GM21515 (cell line): ENCODE data around the gene KPNA6.
"Not testable (repeated sequence)": the region's sequence is repeated elsewhere in the genome, so short reads cannot be mapped to it uniquely, and the experiment has no call there.

Experiments
- ATAC-seq: cut with Tn5 transposase; IDR thresholded peaks from one replicate; pipeline ENCODE4 v1.9.1; 2021; ENCODE audit not compliant: unreplicated experiment

The KPNA6 gene

DNA sequence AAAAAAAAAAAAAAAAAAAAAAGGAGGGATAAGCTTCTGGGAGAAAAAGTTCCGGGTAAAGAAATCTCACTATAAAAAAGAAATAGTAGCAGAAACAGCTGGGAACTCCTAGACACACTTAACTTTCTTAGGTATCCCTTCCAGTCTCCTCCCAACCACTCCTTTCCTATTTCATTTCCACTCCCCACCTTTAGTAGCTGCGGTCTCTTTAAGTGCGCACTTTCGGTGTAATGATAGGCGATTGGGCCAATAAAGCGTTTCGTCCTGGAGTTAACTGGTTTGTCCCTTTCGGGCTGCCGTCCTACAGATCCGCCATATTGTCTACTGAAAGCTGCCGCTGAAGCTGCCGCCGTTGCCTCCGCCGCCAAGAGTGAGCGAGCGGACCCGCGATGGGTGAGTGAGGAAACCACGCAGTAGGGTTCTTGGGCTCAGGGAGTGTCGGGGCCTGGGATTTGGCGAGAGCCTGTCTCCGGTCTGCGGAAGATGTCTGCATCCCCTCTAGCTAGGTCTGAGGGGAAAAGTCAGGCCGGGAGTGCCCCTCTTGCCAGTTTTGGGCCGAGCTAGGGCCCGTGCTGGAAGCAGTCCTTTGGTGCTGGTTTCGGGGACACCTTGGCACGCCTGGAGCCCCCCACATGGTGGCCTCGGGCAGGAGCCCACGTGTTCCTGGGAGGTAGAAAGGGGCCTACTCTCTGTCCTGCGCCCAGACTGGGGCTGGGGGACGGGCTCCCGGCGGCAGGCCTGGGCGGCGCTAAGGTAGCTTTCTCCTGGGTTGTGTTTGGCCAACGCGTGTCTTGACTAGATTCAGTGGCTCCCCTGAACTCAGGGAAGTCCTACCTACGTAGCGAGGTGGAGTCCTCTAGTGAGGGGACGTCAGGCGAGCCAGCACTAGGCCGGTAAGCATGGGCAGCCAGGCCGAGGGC is at the start of gene KPNA6:
KPNA6 (plus strand) TSS at position 315 of the 920 bp plus-strand sequence; CDS start at position 390, 75 bp downstream.
- ATAC-seq = peak; percentile 54

DNA sequence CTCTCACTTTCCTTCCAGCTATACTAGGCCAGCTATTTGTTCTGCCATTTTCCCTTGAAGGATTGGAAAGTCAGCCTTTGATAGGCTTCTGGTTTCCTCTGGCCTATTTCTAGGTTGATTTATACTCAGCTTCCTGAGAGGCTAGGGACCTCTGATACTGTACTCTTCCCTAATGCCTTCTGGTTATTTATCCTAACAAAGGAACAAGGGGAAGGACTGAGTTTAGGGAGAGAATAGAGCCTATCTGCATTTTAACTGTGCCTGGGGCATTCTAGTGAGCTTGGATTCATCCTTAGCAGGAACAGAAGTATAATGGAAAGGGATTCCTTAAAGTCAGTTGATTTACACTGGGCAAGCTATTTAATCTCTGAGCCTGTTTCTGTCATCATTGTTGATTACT is 46.9 kb upstream of the KPNA6 start:
- ATAC-seq = no peak

- no peak for ATAC-seq
Observed at GRCh38 chr1:32062867-32063230, 45.0 kb upstream of the KPNA6 start.

DNA sequence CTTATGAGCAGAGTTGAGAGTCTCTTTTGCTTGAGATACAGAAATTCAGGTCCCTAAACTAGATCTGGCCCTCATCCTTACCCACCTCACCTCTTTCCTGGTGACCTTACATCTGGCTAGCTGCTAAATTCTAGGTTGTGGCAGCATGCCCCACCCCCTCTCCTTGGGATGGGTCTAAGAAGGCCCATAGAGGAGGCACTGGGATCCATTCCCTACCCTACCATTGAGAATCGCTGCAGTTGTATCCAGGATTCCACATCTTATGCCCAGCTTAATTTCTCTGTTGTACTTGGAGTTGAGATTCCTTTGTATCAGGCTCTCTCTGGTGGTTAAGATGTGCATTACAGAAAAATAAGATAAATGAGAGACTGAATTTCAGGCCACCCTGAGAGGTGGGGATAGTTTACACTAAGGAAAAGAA is 44.6 kb upstream of the KPNA6 start:
- no peak for ATAC-seq

- not testable (repeated sequence) for ATAC-seq
Observed at GRCh38 chr1:32065613-32066488, 42.0 kb upstream of the KPNA6 start.

- ATAC-seq = no peak
Observed at GRCh38 chr1:32066489-32066873, 41.4 kb upstream of the KPNA6 start.

DNA sequence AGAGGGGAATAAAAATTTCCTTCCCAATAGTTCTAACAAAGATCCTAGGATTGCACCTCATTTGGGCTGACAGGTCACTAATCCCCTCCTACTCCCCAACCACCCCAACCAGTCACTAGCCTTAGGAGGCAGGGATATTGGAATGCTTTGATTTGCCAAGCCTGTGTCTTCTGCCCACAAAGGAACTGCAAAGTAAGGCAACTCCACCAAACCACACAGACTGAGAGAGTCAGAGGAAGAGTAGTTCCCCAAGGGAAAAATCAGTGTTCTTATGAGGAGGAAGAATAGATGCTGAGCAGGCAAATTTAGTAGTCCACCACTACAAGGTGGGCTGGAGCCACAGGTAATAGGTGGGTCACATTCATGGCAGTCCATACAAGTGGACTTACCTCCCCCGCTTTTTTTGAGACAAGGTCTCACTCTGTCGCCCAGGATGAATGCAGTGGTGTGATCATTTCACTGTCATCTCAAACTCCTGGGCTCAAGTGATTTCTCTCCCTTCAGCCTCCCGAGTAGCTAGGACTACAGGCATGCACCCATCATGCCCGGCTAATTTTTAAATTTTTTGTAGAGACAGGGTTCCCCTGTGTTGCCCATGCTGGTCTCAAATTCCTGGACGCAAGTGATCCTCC is 38.8 kb upstream of the KPNA6 start:
- ATAC-seq = no peak

GRCh38 chr1:32071758-32072621 is 35.9 kb upstream of the KPNA6 start:
- no peak for ATAC-seq

- ATAC-seq = peak; percentile 80
Observed at GRCh38 chr1:32072622-32073298, 35.1 kb upstream of the KPNA6 start, which contains the start of gene TMEM39B. Gene TMEM39B (plus strand): TSS chr1:32072939. CDS start chr1:32073048, 109 bp downstream.

- ATAC-seq = no peak
Observed at GRCh38 chr1:32073299-32074229, 34.3 kb upstream of the KPNA6 start.

GRCh38 chr1:32074841-32075240 is 33.0 kb upstream of the KPNA6 start:
- ATAC-seq = no peak

GRCh38 chr1:32077451-32077850 is 30.4 kb upstream of the KPNA6 start:
- no peak for ATAC-seq

- no peak for ATAC-seq
Observed at GRCh38 chr1:32082022-32082421, 25.8 kb upstream of the KPNA6 start.

DNA sequence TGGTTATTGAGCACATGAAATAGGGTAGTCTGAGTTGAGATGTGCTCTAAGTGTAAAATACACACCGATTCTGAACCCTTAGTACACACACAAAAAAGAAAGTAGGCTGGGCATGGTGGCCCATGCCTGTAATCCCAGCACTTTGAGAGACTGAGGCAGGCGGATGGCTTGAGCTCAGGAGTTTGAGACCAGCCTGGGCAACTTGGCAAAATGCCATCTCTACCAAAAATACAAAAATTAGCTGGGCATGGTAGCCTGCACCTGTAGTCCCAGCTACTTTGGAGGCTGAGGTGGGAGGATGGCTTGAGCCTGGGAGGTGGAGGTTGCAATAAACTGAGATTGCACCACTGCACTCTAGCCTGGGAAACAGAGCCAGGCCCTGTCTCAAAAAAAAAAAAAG is 21.5 kb upstream of the KPNA6 start:
- ATAC-seq = not testable (repeated sequence)

DNA sequence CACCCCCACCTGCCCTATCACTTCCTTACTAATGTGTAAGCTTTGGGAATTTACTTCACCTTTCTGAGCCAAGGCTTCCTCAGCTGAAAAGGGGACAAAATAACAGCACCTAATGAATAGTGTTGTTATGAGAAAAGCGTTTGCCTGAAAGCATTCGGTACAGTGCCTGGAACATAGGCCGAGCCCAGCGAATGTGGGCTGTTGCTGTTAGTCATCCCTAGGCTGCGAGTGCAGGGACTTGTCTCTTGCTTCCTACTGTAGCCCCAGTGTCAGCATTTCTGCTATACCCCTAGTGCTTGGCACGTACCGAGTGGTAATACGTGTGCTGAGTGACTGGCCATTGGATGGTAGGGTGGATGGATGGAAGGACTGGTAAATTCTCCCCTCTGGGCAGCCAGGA is 16.7 kb upstream of the KPNA6 start:
- ATAC-seq = no peak

DNA sequence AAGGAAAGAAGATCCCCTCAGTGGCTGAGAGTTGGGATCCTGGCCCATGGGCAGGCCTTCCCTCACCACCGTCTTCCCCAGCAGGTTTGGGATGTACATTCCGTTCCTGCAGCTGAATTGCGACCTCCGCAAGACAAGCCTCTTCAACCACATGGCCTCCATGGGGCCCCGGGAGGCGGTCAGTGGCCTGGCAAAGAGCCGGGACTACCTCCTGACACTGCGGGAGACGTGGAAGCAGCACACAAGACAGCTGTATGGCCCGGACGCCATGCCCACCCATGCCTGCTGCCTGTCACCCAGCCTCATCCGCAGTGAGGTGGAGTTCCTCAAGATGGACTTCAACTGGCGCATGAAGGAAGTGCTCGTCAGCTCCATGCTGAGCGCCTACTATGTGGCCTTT is 16.3 kb upstream of the KPNA6 start:
- ATAC-seq = no peak

DNA sequence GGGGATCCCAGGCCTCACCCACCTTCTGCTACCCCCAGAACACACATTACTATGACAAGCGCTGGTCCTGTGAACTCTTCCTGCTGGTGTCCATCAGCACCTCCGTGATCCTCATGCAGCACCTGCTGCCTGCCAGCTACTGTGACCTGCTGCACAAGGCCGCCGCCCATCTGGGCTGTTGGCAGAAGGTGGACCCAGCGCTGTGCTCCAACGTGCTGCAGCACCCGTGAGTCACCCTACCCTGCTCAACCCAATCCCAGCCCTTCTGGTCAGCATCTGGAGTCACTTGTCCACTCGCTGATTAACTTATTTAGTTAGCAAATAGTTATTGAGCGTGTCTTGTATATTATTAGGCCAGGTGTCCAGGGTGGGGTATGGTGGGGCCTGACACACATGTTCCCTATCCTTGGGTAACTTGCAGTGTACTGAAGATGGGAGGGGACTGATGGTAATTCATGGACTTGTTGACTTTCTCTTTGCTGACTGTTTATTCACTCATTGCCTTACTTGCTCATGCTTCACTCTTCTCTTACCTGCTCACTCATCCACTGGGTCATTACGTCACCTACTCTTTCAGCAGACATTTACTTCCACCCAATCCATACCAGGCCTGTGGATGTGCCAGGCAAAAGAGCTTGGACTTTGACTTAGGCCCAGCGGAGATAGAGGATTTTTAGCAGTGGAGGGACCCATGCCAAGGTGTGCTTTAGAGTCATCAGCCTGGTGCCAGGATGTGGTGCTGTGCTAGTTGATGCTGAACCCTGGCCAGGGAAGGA is 12.9 kb upstream of the KPNA6 start:
- no peak for ATAC-seq

DNA sequence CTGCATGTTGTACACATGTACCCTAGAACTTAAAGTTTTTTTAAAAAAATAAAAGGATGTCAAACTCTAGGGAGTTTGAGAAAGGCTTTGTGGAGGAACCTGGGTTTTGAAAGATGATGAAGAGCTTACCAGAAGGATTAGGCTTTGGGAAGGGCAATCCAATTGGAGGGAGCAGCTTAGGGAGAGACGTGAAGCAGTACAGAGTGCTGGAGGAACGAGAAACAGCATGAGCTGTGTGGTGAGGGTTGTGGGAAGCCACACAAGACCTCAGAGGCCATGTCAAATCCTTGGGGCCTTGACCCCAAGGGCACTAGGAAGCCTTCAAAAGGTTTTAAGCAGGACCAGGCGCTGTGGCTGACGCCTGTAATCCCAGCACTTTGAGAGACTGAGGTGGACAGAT is 8.4 kb upstream of the KPNA6 start:
- ATAC-seq = no peak
